ENCODE measurements around the gene LILRB3. TPM values are rescaled to one million over a fixed set of nuclear protein-coding genes. Genes with fewer than 3 reads are reported as not detected.
A peak's percentile ranks its signal among the peaks of the same experiment; 100 is the strongest.
"Not testable (repeated sequence)": the region's sequence is repeated elsewhere in the genome, so short reads cannot be mapped to it uniquely, and the experiment has no call there.

LILRB3 gene
- polyA plus RNA-seq, 1 experiment = not detected

- CTCF ChIA-PET = interaction anchor here (0.7 to 1.7 kb wide), 9 partner anchors 10 to 396 kb away, joined by 3 to 7 read pairs (median 4); no protein-coding TSS in a partner anchor
- Histone ChIP-seq H3K4me3 (ENCODE audit: low read depth, low read length) (peak within 1 kb of the TSS; percentile 82), H3K27me3 (ENCODE audit: control insufficient read depth, insufficient read depth, low read length) (no peaks in the 10 kb centered on the region), H3K27ac (ENCODE audit: low read depth, low read length) (peak within 1 kb of the TSS; percentile 99), H3K9me3 (ENCODE audit: control insufficient read depth, insufficient read depth, low read length) (no peaks in the 10 kb centered on the region)
- DNase-seq (ENCODE audit: low read depth, low spot score) = no peak
- POLR2A ChIA-PET = interaction anchor here (0.5 to 3.4 kb wide), 11 partner anchors 12 to 1410 kb away, joined by 3 to 35 read pairs (median 5); partner anchors contain the start of genes CDC42EP5, CNOT3, FIZ1 and LENG1
- TF ChIP-seq CTCF (IDR thresholded peaks at IDR 0.05; ENCODE audit: low read depth, low read length) = no peak
These were observed 33.6 kb downstream of the LILRB3 start, which contains the start of gene MBOAT7 for GRCh38 chr19:54189145-54189734. TSS of gene MBOAT7 (minus strand) at chr19:54189580. CDS start at chr19:54188508, 1,072 bp downstream.

- Histone ChIP-seq H3K27ac (ENCODE audit: low read depth, low read length) (peak overlapping the region; percentile 39), H3K4me3 (ENCODE audit: low read depth, low read length) (peak overlapping the region; percentile 77), H3K9me3 (ENCODE audit: control insufficient read depth, insufficient read depth, low read length) (no peaks in the 10 kb centered on the region), H3K27me3 (ENCODE audit: control insufficient read depth, insufficient read depth, low read length) (no peaks in the 10 kb centered on the region)
- POLR2A ChIA-PET = interaction anchor here (1.4 to 3.4 kb wide), 5 partner anchors 13 to 285 kb away, joined by 5 to 35 read pairs (median 23); partner anchors contain the start of genes CDC42EP5, CNOT3, LENG1 and RPS9
- no peak for DNase-seq (ENCODE audit: low read depth, low spot score)
- CTCF ChIA-PET = interaction anchor here (0.6 to 1.7 kb wide), 5 partner anchors 18 to 796 kb away, joined by 3 to 7 read pairs (median 5); no protein-coding TSS in a partner anchor
- TF ChIP-seq CTCF (IDR thresholded peaks at IDR 0.05; ENCODE audit: low read depth, low read length) = no peak
These were observed 34.5 kb downstream of the LILRB3 start for GRCh38 chr19:54188215-54188871.

DNA sequence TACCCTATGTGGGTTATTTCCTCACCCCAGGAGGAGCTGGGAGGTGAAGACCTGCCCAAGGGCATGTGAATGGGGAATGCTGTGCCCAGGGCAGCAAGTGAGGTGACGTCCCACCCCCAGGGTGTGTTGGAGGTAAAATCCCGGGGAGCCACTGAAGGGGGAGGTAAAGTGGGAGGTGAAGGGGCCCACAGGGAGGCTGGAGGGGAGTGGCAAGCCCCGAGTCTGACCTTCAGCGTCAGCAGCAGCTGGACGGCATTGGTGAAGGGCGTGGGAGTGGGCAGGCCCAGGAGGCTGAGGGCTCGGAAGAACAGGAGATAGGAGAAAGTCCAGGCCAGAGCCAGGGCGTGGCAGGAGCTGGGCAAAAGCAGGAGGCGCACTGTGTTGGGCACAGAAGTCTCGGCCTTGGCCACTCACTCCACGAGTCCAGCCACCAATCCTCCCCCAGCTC is 35.8 kb downstream of the LILRB3 start:
- Histone ChIP-seq H3K9me3 (ENCODE audit: control insufficient read depth, insufficient read depth, low read length) (no peaks in the 10 kb centered on the region), H3K4me3 (ENCODE audit: low read depth, low read length) (no peak overlapping the region), H3K27ac (ENCODE audit: low read depth, low read length) (no peak overlapping the region), H3K27me3 (ENCODE audit: control insufficient read depth, insufficient read depth, low read length) (no peaks in the 10 kb centered on the region)
- CTCF ChIA-PET = no interaction called here
- DNase-seq (ENCODE audit: low read depth, low spot score) = no peak
- TF ChIP-seq CTCF (IDR thresholded peaks at IDR 0.05; ENCODE audit: low read depth, low read length) = no peak
- POLR2A ChIA-PET = no interaction called here

- CTCF ChIA-PET = no interaction called here
- Histone ChIP-seq H3K27me3 (ENCODE audit: control insufficient read depth, insufficient read depth, low read length) (no peaks in the 10 kb centered on the region), H3K9me3 (ENCODE audit: control insufficient read depth, insufficient read depth, low read length) (no peaks in the 10 kb centered on the region), H3K27ac (ENCODE audit: low read depth, low read length) (no peak overlapping the region), H3K4me3 (ENCODE audit: low read depth, low read length) (no peak overlapping the region)
- DNase-seq (ENCODE audit: low read depth, low spot score) = no peak
- POLR2A ChIA-PET = no interaction called here
- no peak for TF ChIP-seq CTCF (IDR thresholded peaks at IDR 0.05; ENCODE audit: low read depth, low read length)
These were observed 36.5 kb downstream of the LILRB3 start for GRCh38 chr19:54186351-54186750.

GRCh38 chr19:54183431-54183830 is 39.4 kb downstream of the LILRB3 start:
- no peak for TF ChIP-seq CTCF (IDR thresholded peaks at IDR 0.05; ENCODE audit: low read depth, low read length)
- H3K27ac ChIP-seq (ENCODE audit: low read depth, low read length) = peak overlapping the region; percentile 11
- ChIA-PET POLR2A (no interaction called here), CTCF (no interaction called here)
- H3K4me3 ChIP-seq (ENCODE audit: low read depth, low read length) = no peak overlapping the region
- H3K9me3 ChIP-seq (ENCODE audit: control insufficient read depth, insufficient read depth, low read length) = no peaks in the 10 kb centered on the region
- no peak for DNase-seq (ENCODE audit: low read depth, low spot score)
- H3K27me3 ChIP-seq (ENCODE audit: control insufficient read depth, insufficient read depth, low read length) = no peaks in the 10 kb centered on the region

DNA sequence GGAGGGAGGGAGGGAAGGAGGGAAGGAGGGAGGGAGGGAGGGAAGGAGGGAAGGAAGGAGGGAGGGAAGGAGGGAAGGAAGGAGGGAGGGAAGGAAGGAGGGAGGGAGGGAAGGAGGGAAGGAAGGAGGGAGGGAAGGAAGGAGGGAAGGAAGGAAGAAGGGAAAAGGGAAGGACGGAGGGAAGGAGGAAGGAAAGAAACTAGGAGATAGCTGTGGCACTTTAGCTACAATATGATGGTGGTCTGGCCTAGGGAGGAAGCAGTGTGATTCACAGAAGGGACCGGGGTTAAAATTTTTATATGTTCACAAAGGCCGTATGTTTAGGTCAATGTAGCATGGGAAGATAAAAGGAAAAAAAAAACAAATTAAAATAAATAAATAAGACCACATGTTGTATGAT is 40.9 kb downstream of the LILRB3 start:
- H3K4me3 ChIP-seq (ENCODE audit: low read depth, low read length); H3K9me3 ChIP-seq (ENCODE audit: control insufficient read depth, insufficient read depth, low read length); H3K27me3 ChIP-seq (ENCODE audit: control insufficient read depth, insufficient read depth, low read length); DNase-seq (ENCODE audit: low read depth, low spot score); POLR2A ChIA-PET; H3K27ac ChIP-seq (ENCODE audit: low read depth, low read length): not testable (repeated sequence)
- CTCF ChIA-PET = interaction anchor here (1.8 kb wide), 1 partner anchor 13 kb away, joined by 6 read pairs; no protein-coding TSS in a partner anchor

All from AG04450 (cell line).